GM21737 (cell line): ENCODE measurements around the gene CTDP1.
"Not testable (repeated sequence)": the region's sequence is repeated elsewhere in the genome, so short reads cannot be mapped to it uniquely, and the experiment has no call there.

Source experiments
- ATAC-seq: cut with Tn5 transposase; IDR thresholded peaks from one replicate; pipeline ENCODE4 v1.9.1; 2021; ENCODE audit warnings: mild to moderate bottlenecking, moderate library complexity; ENCODE audit not compliant: unreplicated experiment

The CTDP1 gene

GRCh38 chr18:79719478-79720358 lies 40.1 kb downstream of the CTDP1 start:
- not testable (repeated sequence) for ATAC-seq

- no peak for ATAC-seq
Measured at GRCh38 chr18:79720359-79720733, 40.7 kb downstream of the CTDP1 start.

GRCh38 chr18:79723036-79723435 lies 43.4 kb downstream of the CTDP1 start:
- no peak for ATAC-seq

GRCh38 chr18:79723628-79724027 lies 44.0 kb downstream of the CTDP1 start:
- no peak for ATAC-seq

GRCh38 chr18:79724299-79725080 lies 44.9 kb downstream of the CTDP1 start:
- no peak for ATAC-seq

- no peak for ATAC-seq
Measured at GRCh38 chr18:79725486-79725885, 45.9 kb downstream of the CTDP1 start.

- ATAC-seq = no peak
Measured at GRCh38 chr18:79726721-79727120, 47.1 kb downstream of the CTDP1 start.

- no peak for ATAC-seq
Measured at GRCh38 chr18:79727211-79727610, 47.6 kb downstream of the CTDP1 start.

GRCh38 chr18:79728931-79729586 lies 49.5 kb downstream of the CTDP1 start:
- ATAC-seq = no peak

- ATAC-seq = no peak
Measured at GRCh38 chr18:79729611-79730010, 50.0 kb downstream of the CTDP1 start.

- ATAC-seq = no peak
Measured at GRCh38 chr18:79730804-79731203, 51.2 kb downstream of the CTDP1 start.

- ATAC-seq = not testable (repeated sequence)
Measured at GRCh38 chr18:79731881-79732720, 52.5 kb downstream of the CTDP1 start.

- ATAC-seq = no peak
Measured at GRCh38 chr18:79732721-79733025, 53.1 kb downstream of the CTDP1 start.

GRCh38 chr18:79733135-79733701 lies 53.6 kb downstream of the CTDP1 start:
- no peak for ATAC-seq

GRCh38 chr18:79733986-79734770 lies 54.6 kb downstream of the CTDP1 start:
- no peak for ATAC-seq

GRCh38 chr18:79735071-79735980 lies 55.7 kb downstream of the CTDP1 start:
- ATAC-seq = no peak

- no peak for ATAC-seq
Measured at GRCh38 chr18:79736230-79736629, 56.6 kb downstream of the CTDP1 start.

GRCh38 chr18:79736846-79737245 lies 57.2 kb downstream of the CTDP1 start:
- no peak for ATAC-seq

- no peak for ATAC-seq
Measured at GRCh38 chr18:79737426-79737825, 57.8 kb downstream of the CTDP1 start.
